ENCODE measurements around the gene SETD3. TPM values are rescaled to one million over a fixed set of nuclear protein-coding genes. Genes with fewer than 3 reads are reported as not detected.

Gene SETD3
- total RNA-seq, 2 experiments from 2014 or later, result 63.8 to 66.3 TPM

- POLR2A ChIA-PET, result no interaction called here
- H3K4me1 Mint-ChIP-seq, result no peaks in the 10 kb centered on the region
- no peak overlapping the region for H3K4me3 Mint-ChIP-seq
- DNase-seq, result no peak
- H3K36me3 Mint-ChIP-seq (ENCODE audit: low read depth), result no peaks in the 10 kb centered on the region
- H3K9me3 Mint-ChIP-seq, result no peaks in the 10 kb centered on the region
- no peaks in the 10 kb centered on the region for H3K27me3 Mint-ChIP-seq
- CTCF ChIA-PET, result no interaction called here
- H3K27ac Mint-ChIP-seq, result no peak overlapping the region
Observed at GRCh38 chr14:99360774-99361595, 119.7 kb downstream of the SETD3 start.

- no peak overlapping the region for H3K4me3 Mint-ChIP-seq
- no peaks in the 10 kb centered on the region for H3K36me3 Mint-ChIP-seq (ENCODE audit: low read depth)
- H3K4me1 Mint-ChIP-seq, result no peaks in the 10 kb centered on the region
- POLR2A ChIA-PET, result no interaction called here
- H3K27me3 Mint-ChIP-seq, result no peaks in the 10 kb centered on the region
- no peaks in the 10 kb centered on the region for H3K9me3 Mint-ChIP-seq
- H3K27ac Mint-ChIP-seq, result no peak overlapping the region
- DNase-seq, result no peak
- CTCF ChIA-PET, result no interaction called here
Observed at GRCh38 chr14:99359906-99360305, 120.8 kb downstream of the SETD3 start.

- no peaks in the 10 kb centered on the region for H3K27me3 Mint-ChIP-seq
Observed at GRCh38 chr14:99357916-99358390, 122.7 kb downstream of the SETD3 start.

GRCh38 chr14:99357151-99357915, 123.3 kb downstream of the SETD3 start:
- no peaks in the 10 kb centered on the region for H3K27me3 Mint-ChIP-seq
- POLR2A ChIA-PET, result no interaction called here
- H3K4me3 Mint-ChIP-seq, result no peak overlapping the region
- no peaks in the 10 kb centered on the region for H3K4me1 Mint-ChIP-seq
- CTCF ChIA-PET, result no interaction called here
- H3K27ac Mint-ChIP-seq, result no peak overlapping the region
- DNase-seq, result no peak
- no peaks in the 10 kb centered on the region for H3K9me3 Mint-ChIP-seq
- no peaks in the 10 kb centered on the region for H3K36me3 Mint-ChIP-seq (ENCODE audit: low read depth)

More at GRCh38 chr14:99357916-99358390, 122.7 kb downstream of the SETD3 start:
- H3K4me3 Mint-ChIP-seq, result no peak overlapping the region
- no peaks in the 10 kb centered on the region for H3K4me1 Mint-ChIP-seq
- no peaks in the 10 kb centered on the region for H3K36me3 Mint-ChIP-seq (ENCODE audit: low read depth)
- CTCF ChIA-PET, result no interaction called here
- no peaks in the 10 kb centered on the region for H3K9me3 Mint-ChIP-seq
- DNase-seq, result no peak
- POLR2A ChIA-PET, result no interaction called here
- H3K27ac Mint-ChIP-seq, result no peak overlapping the region

- no peak for DNase-seq
- POLR2A ChIA-PET, result no interaction called here
- Mint-ChIP-seq H3K9me3 (no peaks in the 10 kb centered on the region), H3K27me3 (no peaks in the 10 kb centered on the region), H3K4me3 (no peak overlapping the region), H3K4me1 (no peaks in the 10 kb centered on the region), H3K36me3 (ENCODE audit: low read depth) (no peaks in the 10 kb centered on the region), H3K27ac (no peak overlapping the region)
- CTCF ChIA-PET, result interaction anchor here (1.5 kb wide), 1 partner anchor 37 kb away, joined by 4 read pairs; no protein-coding TSS in a partner anchor
Observed at GRCh38 chr14:99356031-99356608, 124.5 kb downstream of the SETD3 start.

GRCh38 chr14:99354166-99354875, 126.3 kb downstream of the SETD3 start:
- DNase-seq, result no peak
- no peak overlapping the region for H3K4me3 Mint-ChIP-seq
- H3K27me3 Mint-ChIP-seq, result no peaks in the 10 kb centered on the region
- ChIA-PET CTCF (interaction anchor here (1.5 kb wide), 1 partner anchor 38 kb away, joined by 4 read pairs; no protein-coding TSS in a partner anchor), POLR2A (no interaction called here)
- no peaks in the 10 kb centered on the region for H3K4me1 Mint-ChIP-seq
- no peak overlapping the region for H3K27ac Mint-ChIP-seq
- no peaks in the 10 kb centered on the region for H3K36me3 Mint-ChIP-seq (ENCODE audit: low read depth)
- H3K9me3 Mint-ChIP-seq, result no peaks in the 10 kb centered on the region

- no peaks in the 10 kb centered on the region for H3K4me1 Mint-ChIP-seq
- H3K27ac Mint-ChIP-seq, result no peak overlapping the region
Observed at GRCh38 chr14:99352688-99353280, 127.9 kb downstream of the SETD3 start.

GRCh38 chr14:99351166-99352007, 129.3 kb downstream of the SETD3 start:
- ChIA-PET POLR2A (no interaction called here), CTCF (interaction anchor here (1.1 to 2.1 kb wide), 2 partner anchors 31 to 37 kb away, joined by 3 to 7 read pairs; no protein-coding TSS in a partner anchor)
- Mint-ChIP-seq H3K27me3 (peaks cover 1% of the 10 kb centered on the region), H3K9me3 (no peaks in the 10 kb centered on the region), H3K4me3 (no peak overlapping the region), H3K4me1 (no peaks in the 10 kb centered on the region), H3K27ac (no peak overlapping the region), H3K36me3 (ENCODE audit: low read depth) (no peaks in the 10 kb centered on the region)
- DNase-seq, result no peak

More at GRCh38 chr14:99352688-99353280, 127.9 kb downstream of the SETD3 start:
- Mint-ChIP-seq H3K36me3 (ENCODE audit: low read depth) (no peaks in the 10 kb centered on the region), H3K27me3 (no peaks in the 10 kb centered on the region), H3K9me3 (no peaks in the 10 kb centered on the region), H3K4me3 (no peak overlapping the region)
- POLR2A ChIA-PET, result no interaction called here
- no peak for DNase-seq
- CTCF ChIA-PET, result interaction anchor here (0.5 kb wide), 1 partner anchor 102 kb away, joined by 3 read pairs; no protein-coding TSS in a partner anchor

GRCh38 chr14:99350751-99351150, 129.9 kb downstream of the SETD3 start:
- H3K4me3 Mint-ChIP-seq, result no peak overlapping the region
- no peak overlapping the region for H3K27ac Mint-ChIP-seq
- CTCF ChIA-PET, result interaction anchor here (1.1 to 2.1 kb wide), 2 partner anchors 31 to 38 kb away, joined by 3 to 7 read pairs; no protein-coding TSS in a partner anchor
- H3K9me3 Mint-ChIP-seq, result no peaks in the 10 kb centered on the region
- peaks cover 5% of the 10 kb centered on the region for H3K27me3 Mint-ChIP-seq
- no peaks in the 10 kb centered on the region for H3K4me1 Mint-ChIP-seq
- no peak for DNase-seq
- no peaks in the 10 kb centered on the region for H3K36me3 Mint-ChIP-seq (ENCODE audit: low read depth)
- POLR2A ChIA-PET, result no interaction called here

- Mint-ChIP-seq H3K36me3 (ENCODE audit: low read depth) (no peaks in the 10 kb centered on the region), H3K27ac (no peak overlapping the region), H3K27me3 (peaks cover 5% of the 10 kb centered on the region), H3K9me3 (no peaks in the 10 kb centered on the region), H3K4me3 (no peak overlapping the region), H3K4me1 (no peaks in the 10 kb centered on the region)
- DNase-seq, result no peak
- ChIA-PET CTCF (no interaction called here), POLR2A (no interaction called here)
Observed at GRCh38 chr14:99349721-99350495, 130.8 kb downstream of the SETD3 start.

- Mint-ChIP-seq H3K4me3 (no peak overlapping the region), H3K36me3 (ENCODE audit: low read depth) (no peaks in the 10 kb centered on the region), H3K27ac (no peak overlapping the region), H3K4me1 (no peaks in the 10 kb centered on the region), H3K27me3 (peaks cover 5% of the 10 kb centered on the region), H3K9me3 (no peaks in the 10 kb centered on the region)
- DNase-seq, result no peak
- POLR2A ChIA-PET, result no interaction called here
- CTCF ChIA-PET, result no interaction called here
Observed at GRCh38 chr14:99348816-99349614, 131.6 kb downstream of the SETD3 start.
